Sigmoid colon (tissue), 4 donors: Measurements from ENCODE around the gene ABCA10.

ENCODE experiments used
- CTCF ChIP-seq, 4 experiments: fragments of 450-650 bp in 3 of 4; fragments of 200-600 bp in 1 of 4; IDR thresholded peaks; one replicate each; pipeline ENCODE4 v1.5.1; 2016 to 2019; ENCODE audit warnings: antibody characterized with exemption in 4 of 4, mild to moderate bottlenecking in 3 of 4, moderate library complexity in 2 of 4
- EP300 ChIP-seq, 4 donors: sonication (generic); formaldehyde crosslinking; IDR thresholded peaks; one replicate each; pipeline ENCODE4 v1.6.1; 2017; ENCODE audit warnings: antibody characterized with exemption in 4 of 4
- POLR2A ChIP-seq, 2 donors: fragments of 450-650 bp; IDR thresholded peaks; one replicate each; pipeline ENCODE4 v1.6.1; 2016; ENCODE audit warnings: antibody characterized with exemption in 2 of 2, mild to moderate bottlenecking in 2 of 2, moderate library complexity in 2 of 2
- POLR2AphosphoS5 ChIP-seq, 4 donors: sonication (generic); formaldehyde crosslinking; IDR thresholded peaks; one replicate each; pipeline ENCODE4 v1.6.1; 2017; ENCODE audit warnings: antibody characterized with exemption in 4 of 4

- TF ChIP-seq EP300 (IDR thresholded peaks at IDR 0.05) (no peak), CTCF (IDR thresholded peaks at IDR 0.05) (no peak), POLR2A (IDR thresholded peaks at IDR 0.05) (no peak), POLR2AphosphoS5 (IDR thresholded peaks at IDR 0.05) (no peak)
Measured at GRCh38 chr17:69254187-69254586, 25.6 kb upstream of the ABCA10 start.
